ENCODE results near the gene ZNF688. TPM values are rescaled to one million over a fixed set of nuclear protein-coding genes. Genes with fewer than 3 reads are reported as not detected.

Gene ZNF688
- total and polyA plus RNA-seq, 2 experiments from 2014 or later: 9.8 to 21.0 TPM

DNA sequence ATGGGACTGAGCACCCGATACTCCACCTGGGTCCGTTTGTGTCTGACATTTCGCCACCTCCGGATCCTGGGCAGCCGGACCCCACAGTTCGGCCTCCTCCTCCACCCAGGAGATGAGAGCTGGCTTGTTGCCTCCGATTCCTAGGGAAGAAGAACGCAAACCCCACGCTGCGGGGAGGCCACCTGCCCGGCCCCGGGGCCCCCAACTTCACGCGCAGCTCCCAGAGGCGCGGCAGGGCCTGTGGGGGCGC is 13.9 kb downstream of the ZNF688 start:
- Histone ChIP-seq H3K36me3 (replicated peaks; ENCODE audit: insufficient read depth, low read depth) (no peaks in the 10 kb centered on the region), H3K27ac (peak overlapping the region; percentile 93), H2AFZ (peak overlapping the region; percentile 33), H3K9me2 (replicated peaks; ENCODE audit: insufficient read depth) (no peaks in the 10 kb centered on the region), H3K4me3 (peak overlapping the region; percentile 35), H3K4me2 (peak overlapping the region; percentile 98), H3K4me1 (ENCODE audit: insufficient read depth) (peaks cover 18% of the 10 kb centered on the region), H3K27me3 (no peaks in the 10 kb centered on the region), H3K79me2 (peaks cover 46% of the 10 kb centered on the region), H3K9me3 (ENCODE audit: low read depth) (no peaks in the 10 kb centered on the region), H4K20me1 (ENCODE audit: insufficient read depth, poor library complexity, severe bottlenecking) (no peaks in the 10 kb centered on the region)
- DNase-seq (ENCODE audit: low spot score): no peak
- TF ChIP-seq EZH2phosphoT487 (IDR thresholded peaks at IDR 0.05; ENCODE audit: low read depth, severe bottlenecking, unreplicated experiment) (no peak), CTCF (IDR thresholded peaks at IDR 0.05; ENCODE audit: poor library complexity) (no peak), EZH2 (IDR thresholded peaks at IDR 0.05; ENCODE audit: borderline replicate concordance) (no peak)
- 6% methylated on average over 10 of the region's 17 CpGs for WGBS (ENCODE audit: low lambda C conversion rate, missing lambda C conversion rate)

DNA sequence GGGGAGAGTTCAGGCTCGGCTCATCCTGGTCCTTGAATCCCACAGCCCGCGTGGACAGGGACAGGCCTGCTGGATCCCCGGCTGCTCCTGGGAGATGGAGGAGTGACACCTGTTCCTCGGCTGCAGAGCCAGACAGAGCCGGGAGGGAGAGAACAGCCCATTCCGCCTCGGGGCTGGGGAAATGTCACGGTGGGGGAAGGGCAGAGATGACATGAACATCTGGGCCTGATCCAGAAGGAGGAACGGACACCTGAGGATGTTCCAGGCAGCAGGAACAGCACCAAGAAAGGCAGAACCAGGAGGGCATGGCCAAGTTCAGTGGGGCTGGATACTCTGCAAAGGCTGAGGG is 15.4 kb downstream of the ZNF688 start:
- 72% methylated on average over 10 of the region's 10 CpGs for WGBS (ENCODE audit: low lambda C conversion rate, missing lambda C conversion rate)
- H2AFZ ChIP-seq: no peak overlapping the region
- peak overlapping the region; percentile 98 for H3K4me2 ChIP-seq
- peaks cover 18% of the 10 kb centered on the region for H3K4me1 ChIP-seq (ENCODE audit: insufficient read depth)
- no peak for DNase-seq (ENCODE audit: low spot score)
- H3K36me3 ChIP-seq (replicated peaks; ENCODE audit: insufficient read depth, low read depth): no peaks in the 10 kb centered on the region
- H3K9me3 ChIP-seq (ENCODE audit: low read depth): no peaks in the 10 kb centered on the region
- peaks cover 54% of the 10 kb centered on the region for H3K79me2 ChIP-seq
- H4K20me1 ChIP-seq (ENCODE audit: insufficient read depth, poor library complexity, severe bottlenecking): no peaks in the 10 kb centered on the region
- no peaks in the 10 kb centered on the region for H3K27me3 ChIP-seq
- H3K9me2 ChIP-seq (replicated peaks; ENCODE audit: insufficient read depth): no peaks in the 10 kb centered on the region
- no peak overlapping the region for H3K4me3 ChIP-seq
- no peak for TF ChIP-seq EZH2phosphoT487 (IDR thresholded peaks at IDR 0.05; ENCODE audit: low read depth, severe bottlenecking, unreplicated experiment)
- TF ChIP-seq EZH2 (IDR thresholded peaks at IDR 0.05; ENCODE audit: borderline replicate concordance): no peak
- TF ChIP-seq CTCF (IDR thresholded peaks at IDR 0.05; ENCODE audit: poor library complexity): no peak
- peak overlapping the region; percentile 93 for H3K27ac ChIP-seq

GRCh38 chr16:30555315-30556124 is 16.0 kb downstream of the ZNF688 start:
- H3K79me2 ChIP-seq: peaks cover 56% of the 10 kb centered on the region
- no peaks in the 10 kb centered on the region for H3K36me3 ChIP-seq (replicated peaks; ENCODE audit: insufficient read depth, low read depth)
- H3K9me3 ChIP-seq (ENCODE audit: low read depth): no peaks in the 10 kb centered on the region
- 98% methylated on average over 57 of the region's 69 CpGs for WGBS (ENCODE audit: low lambda C conversion rate, missing lambda C conversion rate)
- peak overlapping the region; percentile 98 for H3K4me2 ChIP-seq
- H3K4me1 ChIP-seq (ENCODE audit: insufficient read depth): peaks cover 18% of the 10 kb centered on the region
- no peak overlapping the region for H3K4me3 ChIP-seq
- H3K27ac ChIP-seq: no peak overlapping the region
- no peaks in the 10 kb centered on the region for H3K27me3 ChIP-seq
- no peak for TF ChIP-seq EZH2phosphoT487 (IDR thresholded peaks at IDR 0.05; ENCODE audit: low read depth, severe bottlenecking, unreplicated experiment)
- TF ChIP-seq CTCF (IDR thresholded peaks at IDR 0.05; ENCODE audit: poor library complexity): no peak
- TF ChIP-seq EZH2 (IDR thresholded peaks at IDR 0.05; ENCODE audit: borderline replicate concordance): no peak
- no peaks in the 10 kb centered on the region for H4K20me1 ChIP-seq (ENCODE audit: insufficient read depth, poor library complexity, severe bottlenecking)
- no peak overlapping the region for H2AFZ ChIP-seq
- H3K9me2 ChIP-seq (replicated peaks; ENCODE audit: insufficient read depth): no peaks in the 10 kb centered on the region
- no peak for DNase-seq (ENCODE audit: low spot score)
